ENCODE measurements around the gene UST.
"Not testable (repeated sequence)": the region's sequence is repeated elsewhere in the genome, so short reads cannot be mapped to it uniquely, and the experiment has no call there.

UST gene

GRCh38 chr6:148779142-148779562 lies 32.3 kb downstream of the UST start:
- no peak for DNase-seq (ENCODE audit: low spot score)
- in situ Hi-C loops (cut with MboI; ENCODE audit: low pct_unique_long_range_greater_than_20kb, low sequenced_read_pairs, unreplicated experiment): no loop called here
- no peak for TF ChIP-seq CTCF (IDR thresholded peaks at IDR 0.05; ENCODE audit: extremely low read depth, insufficient read depth, missing control alignments)

- in situ Hi-C loops (cut with MboI; ENCODE audit: low pct_unique_long_range_greater_than_20kb, low sequenced_read_pairs, unreplicated experiment); DNase-seq (ENCODE audit: low spot score): not testable (repeated sequence)
Measured at GRCh38 chr6:148780423-148780822, 33.6 kb downstream of the UST start.

- TF ChIP-seq CTCF (IDR thresholded peaks at IDR 0.05; ENCODE audit: extremely low read depth, insufficient read depth, missing control alignments): peak; percentile 18
- DNase-seq (ENCODE audit: low spot score): peak; percentile 52
- in situ Hi-C loops (cut with MboI; ENCODE audit: low pct_unique_long_range_greater_than_20kb, low sequenced_read_pairs, unreplicated experiment): no loop called here
Measured at GRCh38 chr6:148780918-148781436, 34.1 kb downstream of the UST start.

GRCh38 chr6:148789948-148790347 lies 43.1 kb downstream of the UST start:
- no peak for DNase-seq (ENCODE audit: low spot score)
- in situ Hi-C loops (cut with MboI; ENCODE audit: low pct_unique_long_range_greater_than_20kb, low sequenced_read_pairs, unreplicated experiment): no loop called here
- TF ChIP-seq CTCF (IDR thresholded peaks at IDR 0.05; ENCODE audit: extremely low read depth, insufficient read depth, missing control alignments): no peak

GRCh38 chr6:148790404-148790803 lies 43.6 kb downstream of the UST start:
- TF ChIP-seq CTCF (IDR thresholded peaks at IDR 0.05; ENCODE audit: extremely low read depth, insufficient read depth, missing control alignments): no peak
- DNase-seq (ENCODE audit: low spot score): no peak
- in situ Hi-C loops (cut with MboI; ENCODE audit: low pct_unique_long_range_greater_than_20kb, low sequenced_read_pairs, unreplicated experiment): no loop called here

GRCh38 chr6:148790817-148791216 lies 44.0 kb downstream of the UST start:
- TF ChIP-seq CTCF (IDR thresholded peaks at IDR 0.05; ENCODE audit: extremely low read depth, insufficient read depth, missing control alignments): no peak
- in situ Hi-C loops (cut with MboI; ENCODE audit: low pct_unique_long_range_greater_than_20kb, low sequenced_read_pairs, unreplicated experiment): no loop called here
- DNase-seq (ENCODE audit: low spot score): no peak

DNA sequence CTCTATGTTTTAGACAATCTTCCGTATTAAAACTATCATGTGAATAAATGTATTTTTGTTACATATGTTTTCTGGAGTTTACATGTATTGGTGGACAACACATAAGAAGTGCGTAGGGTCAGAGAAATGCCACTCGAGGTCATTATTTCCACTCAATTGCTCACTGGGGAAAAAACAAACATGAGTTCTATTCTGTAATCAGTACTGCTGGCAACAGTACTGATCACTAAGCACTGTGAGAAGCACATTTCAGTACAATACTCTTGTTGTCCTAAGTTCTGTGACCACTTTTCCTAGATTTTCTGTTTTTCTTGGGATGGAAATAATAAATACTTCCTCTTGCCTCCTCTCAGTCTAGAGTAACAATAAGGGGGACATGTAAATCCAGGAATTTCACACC lies 44.5 kb downstream of the UST start:
- no peak for DNase-seq (ENCODE audit: low spot score)
- in situ Hi-C loops (cut with MboI; ENCODE audit: low pct_unique_long_range_greater_than_20kb, low sequenced_read_pairs, unreplicated experiment): no loop called here
- TF ChIP-seq CTCF (IDR thresholded peaks at IDR 0.05; ENCODE audit: extremely low read depth, insufficient read depth, missing control alignments): no peak
